Measurements from ENCODE around the gene GOLGA6L10. TPM values are rescaled to one million over a fixed set of nuclear protein-coding genes. Genes with fewer than 3 reads are reported as not detected.
"Not testable (repeated sequence)": the region's sequence is repeated elsewhere in the genome, so short reads cannot be mapped to it uniquely, and the experiment has no call there.

The GOLGA6L10 gene
- total RNA-seq, 1 experiment from 2014 or later = 2.0 TPM

DNA sequence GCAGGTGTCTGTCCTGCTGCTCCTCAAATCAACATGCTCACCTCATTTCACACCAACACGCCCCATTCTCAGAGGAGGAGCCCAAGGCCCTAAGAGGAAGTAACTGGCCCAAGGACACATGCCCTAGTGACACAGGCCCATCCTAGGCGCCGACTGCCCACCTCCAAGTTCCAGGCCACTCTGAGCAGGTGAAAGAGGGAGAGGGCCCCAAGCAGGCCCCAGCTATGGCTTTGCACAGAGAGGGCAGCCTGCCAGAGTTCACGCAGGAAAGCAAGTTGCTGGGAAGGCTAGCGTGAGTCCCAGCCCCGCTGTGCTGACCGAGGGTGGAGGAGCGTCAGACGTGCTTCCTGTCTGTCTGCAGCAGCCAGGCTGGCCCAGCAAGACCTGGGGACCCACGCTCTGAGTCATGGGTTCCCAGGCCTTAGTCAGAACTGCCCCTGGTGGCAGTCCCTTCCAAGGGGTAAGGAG lies 13.1 kb downstream of the GOLGA6L10 start:
- H2AFZ ChIP-seq (ENCODE audit: low read length) = not testable (repeated sequence)

DNA sequence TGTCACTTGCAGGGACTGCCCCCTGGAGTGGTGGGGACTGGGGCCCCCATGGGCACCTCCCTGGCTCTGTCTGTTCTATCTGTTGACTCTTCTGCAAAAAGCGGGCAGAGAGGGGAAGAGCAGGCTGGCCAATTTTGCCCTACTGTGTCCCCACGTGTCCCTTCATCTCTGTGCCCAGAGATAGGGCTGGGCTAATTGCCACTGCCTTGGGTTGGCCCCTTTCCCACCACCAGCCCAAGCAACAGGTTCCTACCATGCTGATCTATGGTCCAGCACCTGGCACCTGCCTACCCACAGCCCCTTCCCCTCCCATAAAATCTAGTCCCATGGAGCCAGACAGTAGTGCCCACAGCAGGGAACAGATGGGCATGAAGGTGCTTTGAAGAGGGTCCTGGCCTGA lies 14.3 kb downstream of the GOLGA6L10 start:
- not testable (repeated sequence) for H2BK20ac ChIP-seq (ENCODE audit: low read depth, low read length, poor library complexity, severe bottlenecking); H2BK5ac ChIP-seq (ENCODE audit: insufficient read length, low read length); H2AFZ ChIP-seq (ENCODE audit: low read length); H3K79me2 ChIP-seq (ENCODE audit: insufficient read depth, low read length); H2BK12ac ChIP-seq (ENCODE audit: insufficient read length, low read depth, low read length); H3K36me3 Mint-ChIP-seq (ENCODE audit: insufficient read depth in 1 of 3, low read depth in 3 of 3); H3K27me3 Mint-ChIP-seq (ENCODE audit: low read depth); H3K4me3 Mint-ChIP-seq; H4K20me1 ChIP-seq (ENCODE audit: control insufficient read depth, insufficient read depth, insufficient read length); H3K23me2 ChIP-seq (ENCODE audit: insufficient read length, low read depth, low read length, poor library complexity, severe bottlenecking); H4K5ac ChIP-seq (ENCODE audit: insufficient read length, low read depth, low read length); H3K4me1 ChIP-seq (ENCODE audit: insufficient read depth, low read length); H3K27ac ChIP-seq (ENCODE audit: insufficient read length, low read depth, low read length); H2AK5ac ChIP-seq (ENCODE audit: insufficient read length, low read length); H4K91ac ChIP-seq (ENCODE audit: insufficient read length, low read depth, low read length); H3K27ac Mint-ChIP-seq; H3K4ac ChIP-seq (ENCODE audit: low read depth, low read length); H3T11ph ChIP-seq (ENCODE audit: low read length); DNase-seq; H4K8ac ChIP-seq (replicated peaks; ENCODE audit: insufficient read length, low read depth, low read length); H3K79me1 ChIP-seq (ENCODE audit: insufficient read depth, low read depth, low read length, poor library complexity, severe bottlenecking); H3K27me3 ChIP-seq (ENCODE audit: insufficient read depth, low read length); H3K56ac ChIP-seq (ENCODE audit: insufficient read length, low read depth, low read length); H3K18ac ChIP-seq (ENCODE audit: insufficient read length, low read depth, low read length); H3K4me1 Mint-ChIP-seq; H2BK120ac ChIP-seq (ENCODE audit: low read depth, low read length, poor library complexity, severe bottlenecking); H2BK15ac ChIP-seq (ENCODE audit: low read depth, low read length); H3K4me2 ChIP-seq (ENCODE audit: insufficient read depth, insufficient read length, low read length); H3K9ac ChIP-seq (ENCODE audit: extremely low read depth, insufficient read length, low read length); H3K14ac ChIP-seq (ENCODE audit: insufficient read depth, low read length); H3K23ac ChIP-seq (ENCODE audit: insufficient read length, low read depth, low read length); H3K9me3 ChIP-seq (ENCODE audit: control insufficient read depth, low read depth, low read length); H3K9me3 Mint-ChIP-seq
- no CpG with 5 or more reads among the region's 2 CpGs for WGBS (ENCODE audit: extremely low coverage, insufficient read length, low lambda C conversion rate)

More for the DNA sequence above, 13.1 kb downstream of the GOLGA6L10 start:
- H3K9me3 Mint-ChIP-seq; H3K4me3 Mint-ChIP-seq; H3K36me3 Mint-ChIP-seq (ENCODE audit: insufficient read depth in 1 of 3, low read depth in 3 of 3); H3K4ac ChIP-seq (ENCODE audit: low read depth, low read length); H3K9me3 ChIP-seq (ENCODE audit: control insufficient read depth, low read depth, low read length); H4K8ac ChIP-seq (replicated peaks; ENCODE audit: insufficient read length, low read depth, low read length); H3K56ac ChIP-seq (ENCODE audit: insufficient read length, low read depth, low read length); H2BK12ac ChIP-seq (ENCODE audit: insufficient read length, low read depth, low read length); H4K5ac ChIP-seq (ENCODE audit: insufficient read length, low read depth, low read length); H3K18ac ChIP-seq (ENCODE audit: insufficient read length, low read depth, low read length); H3K4me1 Mint-ChIP-seq; H3K4me1 ChIP-seq (ENCODE audit: insufficient read depth, low read length); H3K23ac ChIP-seq (ENCODE audit: insufficient read length, low read depth, low read length); H4K91ac ChIP-seq (ENCODE audit: insufficient read length, low read depth, low read length); H3K27ac ChIP-seq (ENCODE audit: insufficient read length, low read depth, low read length); H4K20me1 ChIP-seq (ENCODE audit: control insufficient read depth, insufficient read depth, insufficient read length); H3K27me3 Mint-ChIP-seq (ENCODE audit: low read depth); H3T11ph ChIP-seq (ENCODE audit: low read length); H2BK120ac ChIP-seq (ENCODE audit: low read depth, low read length, poor library complexity, severe bottlenecking); H3K23me2 ChIP-seq (ENCODE audit: insufficient read length, low read depth, low read length, poor library complexity, severe bottlenecking); H3K79me2 ChIP-seq (ENCODE audit: insufficient read depth, low read length); DNase-seq; H2BK20ac ChIP-seq (ENCODE audit: low read depth, low read length, poor library complexity, severe bottlenecking); H3K14ac ChIP-seq (ENCODE audit: insufficient read depth, low read length); H2BK5ac ChIP-seq (ENCODE audit: insufficient read length, low read length); H2BK15ac ChIP-seq (ENCODE audit: low read depth, low read length); H3K79me1 ChIP-seq (ENCODE audit: insufficient read depth, low read depth, low read length, poor library complexity, severe bottlenecking); H3K4me2 ChIP-seq (ENCODE audit: insufficient read depth, insufficient read length, low read length); H3K27me3 ChIP-seq (ENCODE audit: insufficient read depth, low read length); H3K9ac ChIP-seq (ENCODE audit: extremely low read depth, insufficient read length, low read length); H2AK5ac ChIP-seq (ENCODE audit: insufficient read length, low read length): not testable (repeated sequence)
- no CpG with 5 or more reads among the region's 10 CpGs for WGBS (ENCODE audit: extremely low coverage, insufficient read length, low lambda C conversion rate)
- 0 out of 7 replicates have a peak overlapping the region, but pooled peaks of 1 of the 3 experiments have one; percentile 23 for H3K27ac Mint-ChIP-seq
